ENCODE data around the gene PKN1. TPM values are rescaled to one million over a fixed set of nuclear protein-coding genes. Genes with fewer than 3 reads are reported as not detected.

PKN1 gene
- total and polyA plus RNA-seq, 5 experiments from 2014 or later = 45.5 to 200 (median 96.6) TPM

- peaks cover 0 to 3% (median 0%) of the 10 kb centered on the region in 9 donors for H3K9me3 Mint-ChIP-seq
- peaks cover 11 to 48% (median 25%) of the 10 kb centered on the region in 3 donors for H3K36me3 Mint-ChIP-seq
- peak overlapping the region; percentile 92 to 98 (median 94) for H3K4me3 Mint-ChIP-seq
- POLR2A ChIA-PET = interaction anchor here (0.7 to 13.2 kb wide), 9 partner anchors 7 to 265 kb away, joined by 3 to 609 read pairs (median 4); partner anchors contain the start of genes GIPC1 and TECR
- peak in 3 of 10 donors; percentile 29 to 63 (median 34) for DNase-seq
- ATAC-seq = no peak
- no peaks in the 10 kb centered on the region for H3K27me3 Mint-ChIP-seq
- H3K27ac Mint-ChIP-seq = peak overlapping the region; percentile 84 to 97 (median 91)
- H3K4me1 Mint-ChIP-seq = peaks cover 30 to 67% (median 58%) of the 10 kb centered on the region in 4 donors
Observed at GRCh38 chr19:14514215-14514863, 81.2 kb downstream of the PKN1 start.

- peak overlapping the region; percentile 92 to 98 (median 94) for H3K4me3 Mint-ChIP-seq
- DNase-seq = no peak
- H3K27me3 Mint-ChIP-seq = no peaks in the 10 kb centered on the region
- POLR2A ChIA-PET = interaction anchor here (0.7 to 13.2 kb wide), 9 partner anchors 8 to 42 kb away, joined by 3 to 609 read pairs (median 23); partner anchors contain the start of genes GIPC1, PTGER1 and TECR
- peaks cover 11 to 48% (median 25%) of the 10 kb centered on the region in 3 donors for H3K36me3 Mint-ChIP-seq
- H3K9me3 Mint-ChIP-seq = peaks cover 0 to 3% (median 0%) of the 10 kb centered on the region in 9 donors
- peaks cover 35 to 70% (median 64%) of the 10 kb centered on the region in 4 donors for H3K4me1 Mint-ChIP-seq
- peak overlapping the region; percentile 89 to 97 (median 94) for H3K27ac Mint-ChIP-seq
- ATAC-seq = no peak
Observed at GRCh38 chr19:14515501-14516047, 82.5 kb downstream of the PKN1 start.

GRCh38 chr19:14516048-14516534 lies 83.0 kb downstream of the PKN1 start:
- Mint-ChIP-seq H3K36me3 (peaks cover 11 to 48% (median 25%) of the 10 kb centered on the region in 3 donors), H3K27ac (peak overlapping the region; percentile 89 to 97 (median 94)), H3K4me1 (peaks cover 35 to 65% (median 63%) of the 10 kb centered on the region in 4 donors), H3K4me3 (peak overlapping the region; percentile 92 to 98 (median 94)), H3K9me3 (peaks cover 0 to 3% (median 0%) of the 10 kb centered on the region in 9 donors), H3K27me3 (no peaks in the 10 kb centered on the region)
- ATAC-seq (no peak), DNase-seq (peak in 1 of 10 donors; percentile 65)
- POLR2A ChIA-PET = interaction anchor here (0.7 to 13.2 kb wide), 8 partner anchors 8 to 43 kb away, joined by 3 to 609 read pairs (median 30); partner anchors contain the start of genes GIPC1, PTGER1 and TECR

GRCh38 chr19:14516746-14517438 lies 83.8 kb downstream of the PKN1 start:
- DNase-seq (peak in 4 of 10 donors; percentile 31 to 51 (median 44)), ATAC-seq (no peak)
- Mint-ChIP-seq H3K36me3 (peaks cover 11 to 48% (median 25%) of the 10 kb centered on the region in 3 donors), H3K4me1 (peaks cover 37 to 69% (median 67%) of the 10 kb centered on the region in 4 donors), H3K4me3 (peak overlapping the region; percentile 92 to 98 (median 94)), H3K9me3 (peaks cover 0 to 3% (median 0%) of the 10 kb centered on the region in 9 donors), H3K27ac (peak overlapping the region; percentile 89 to 97 (median 94)), H3K27me3 (no peaks in the 10 kb centered on the region)
- POLR2A ChIA-PET = interaction anchor here (0.6 to 13.2 kb wide), 26 partner anchors 9 to 631 kb away, joined by 3 to 609 read pairs (median 5); partner anchors contain the start of genes ASF1B, GIPC1, NDUFB7 and PTGER1

DNA sequence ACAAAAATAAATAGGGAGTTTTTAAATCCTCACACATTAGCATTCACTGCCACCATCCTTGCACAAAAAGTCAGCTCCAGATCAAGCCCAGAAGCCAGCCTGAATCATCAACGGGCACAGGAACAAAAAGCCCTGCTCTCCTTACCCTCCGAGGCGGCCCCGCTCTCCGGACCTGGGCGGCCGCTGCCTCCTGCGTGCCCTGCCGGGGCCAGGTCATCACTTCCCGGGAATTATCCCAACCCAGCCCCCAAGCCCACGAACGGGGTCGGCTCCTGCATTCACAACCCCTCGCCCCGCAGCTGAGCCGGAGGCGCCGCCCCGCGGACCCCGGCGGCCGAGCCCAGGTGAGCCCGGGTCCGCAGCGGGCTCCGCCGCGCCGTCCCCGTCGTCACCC lies 84.3 kb downstream of the PKN1 start:
- Mint-ChIP-seq H3K9me3 (peaks cover 0 to 3% (median 0%) of the 10 kb centered on the region in 9 donors), H3K4me1 (peaks cover 41 to 74% (median 72%) of the 10 kb centered on the region in 4 donors), H3K4me3 (peak overlapping the region; percentile 92 to 99 (median 94)), H3K27me3 (no peaks in the 10 kb centered on the region), H3K36me3 (peaks cover 11 to 48% (median 25%) of the 10 kb centered on the region in 3 donors), H3K27ac (peak overlapping the region; percentile 89 to 97 (median 94))
- ATAC-seq (no peak), DNase-seq (peak in 3 of 10 donors; percentile 31 to 65 (median 42))
- POLR2A ChIA-PET = interaction anchor here (0.6 to 13.2 kb wide), 27 partner anchors 8 to 631 kb away, joined by 3 to 609 read pairs (median 5); partner anchors contain the start of genes ASF1B, DDX39A, GIPC1 and NDUFB7

DNA sequence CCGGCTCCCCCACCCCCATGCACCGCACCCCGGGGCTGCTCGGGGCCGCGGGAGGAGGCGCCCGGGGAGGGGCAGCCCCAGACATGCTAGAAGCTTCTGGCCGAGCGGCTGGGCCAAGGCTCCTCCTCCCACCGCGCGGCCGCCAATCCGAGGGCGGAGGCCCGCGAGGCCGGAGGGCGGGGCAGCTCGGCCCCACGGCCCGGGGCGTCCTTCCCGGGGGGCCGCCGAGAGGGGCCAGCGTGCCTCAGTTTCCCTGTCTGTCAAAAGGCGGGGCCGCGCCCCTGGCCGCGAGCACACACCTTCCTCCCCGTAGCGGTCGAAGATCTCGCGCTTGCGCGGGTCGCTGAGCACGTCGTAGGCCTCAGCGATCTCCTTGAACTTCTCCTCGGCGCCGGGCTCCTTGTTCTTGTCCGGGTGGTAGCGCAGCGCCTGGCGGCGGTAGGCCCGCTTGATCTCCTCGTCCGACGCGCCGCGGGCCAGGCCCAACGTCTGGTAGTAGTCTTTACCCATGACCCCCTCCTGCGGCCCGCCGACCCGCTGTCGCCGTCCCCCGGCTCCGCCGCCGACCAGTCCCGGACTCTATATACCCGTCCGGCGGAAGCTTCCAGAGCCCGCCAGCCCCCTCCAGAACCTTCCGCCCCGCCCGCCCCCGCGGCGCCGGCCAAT lies 84.9 kb downstream of the PKN1 start, which contains the start of gene DNAJB1:
DNAJB1 (minus strand) TSS at position 558 of the 666 bp plus-strand sequence; CDS start at position 510, 48 bp downstream.
- POLR2A ChIA-PET = interaction anchor here (0.6 to 13.2 kb wide), 40 partner anchors 8 to 1725 kb away, joined by 3 to 609 read pairs (median 5); partner anchors contain the start of genes ADGRE5, ASF1B, DDX39A and GIPC1
- ATAC-seq (peak; percentile 38 to 56), DNase-seq (peak in 7 of 10 donors; percentile 45 to 80 (median 59))
- peak within 1 kb of the TSS; percentile 91 to 99 (median 99) for H3K27ac Mint-ChIP-seq
- H3K27me3 Mint-ChIP-seq = no peaks in the 10 kb centered on the region
- H3K36me3 Mint-ChIP-seq = peaks cover 11 to 47% (median 25%) of the 10 kb centered on the region in 3 donors
- H3K4me1 Mint-ChIP-seq = peaks cover 45 to 80% (median 75%) of the 10 kb centered on the region in 4 donors
- peak within 1 kb of the TSS; percentile 93 to 99 (median 96) for H3K4me3 Mint-ChIP-seq
- peaks cover 0 to 3% (median 0%) of the 10 kb centered on the region in 9 donors for H3K9me3 Mint-ChIP-seq

DNA sequence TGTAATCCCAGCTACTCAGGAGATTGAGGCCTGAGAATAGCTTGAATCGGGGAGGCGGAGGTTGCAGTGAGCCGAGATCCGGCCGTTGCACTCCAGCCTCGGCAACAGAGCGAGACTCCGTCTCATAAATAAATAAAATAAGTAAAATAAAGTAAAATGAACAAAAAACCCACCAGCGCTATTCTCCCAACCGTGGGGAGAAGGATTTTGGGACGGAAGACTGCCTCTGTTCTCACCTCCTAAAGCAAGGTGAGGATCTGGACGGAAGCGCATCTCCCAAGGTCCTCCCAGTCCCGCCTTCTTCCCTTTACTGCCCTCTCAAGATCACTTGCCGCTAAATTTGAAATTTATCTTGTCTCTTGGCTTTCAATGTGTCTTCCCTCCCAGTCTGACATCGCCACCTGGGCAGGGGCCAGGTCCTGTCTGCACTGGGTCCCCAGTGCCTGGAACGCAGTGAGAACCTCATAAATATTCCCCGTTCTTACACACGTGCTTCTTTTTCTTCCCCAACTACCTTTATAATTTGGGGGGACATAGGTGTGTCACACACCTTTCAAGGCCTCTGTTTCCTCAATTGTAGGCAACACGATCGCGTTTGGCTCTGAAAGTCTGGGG lies 86.2 kb downstream of the PKN1 start:
- H3K27me3 Mint-ChIP-seq = no peaks in the 10 kb centered on the region
- H3K4me1 Mint-ChIP-seq = peaks cover 42 to 80% (median 78%) of the 10 kb centered on the region in 4 donors
- peak overlapping the region; percentile 80 to 99 (median 92) for H3K4me3 Mint-ChIP-seq
- DNase-seq = no peak
- H3K27ac Mint-ChIP-seq = peak overlapping the region; percentile 91 to 99 (median 99)
- POLR2A ChIA-PET = interaction anchor here (1.3 to 13.2 kb wide), 11 partner anchors 12 to 138 kb away, joined by 4 to 609 read pairs (median 8); partner anchors contain the start of genes ADGRE5, GIPC1, NDUFB7 and TECR
- no peak for ATAC-seq
- H3K9me3 Mint-ChIP-seq = peaks cover 0 to 3% (median 0%) of the 10 kb centered on the region in 9 donors
- peaks cover 11 to 34% (median 25%) of the 10 kb centered on the region in 3 donors for H3K36me3 Mint-ChIP-seq

DNA sequence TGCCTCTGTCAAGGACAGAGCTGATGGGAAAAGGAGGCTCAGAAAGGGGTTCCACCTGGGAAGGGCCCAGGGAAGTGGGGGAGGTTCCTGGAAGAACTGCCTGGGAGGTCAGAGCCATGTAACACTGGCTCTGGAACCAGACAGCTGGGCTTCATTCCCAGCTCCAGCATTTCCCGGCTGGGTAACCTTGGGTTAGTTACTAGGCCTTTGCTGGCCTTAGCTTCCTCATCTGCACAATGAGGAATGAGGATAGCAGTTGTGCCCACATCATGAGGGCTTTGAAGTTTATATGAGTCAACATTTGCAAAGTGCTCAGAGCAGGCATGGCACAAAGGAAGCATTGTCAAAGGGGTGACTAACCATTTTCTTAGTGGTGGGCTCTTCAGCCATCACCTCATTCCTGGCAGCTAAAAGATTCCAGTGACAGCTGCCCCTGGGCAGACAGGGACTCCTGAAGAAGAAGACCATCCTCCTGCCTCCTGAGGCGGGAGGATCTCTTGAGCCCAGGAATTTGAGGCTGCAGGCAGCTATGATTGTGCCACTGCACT lies 86.8 kb downstream of the PKN1 start:
- no peaks in the 10 kb centered on the region for H3K27me3 Mint-ChIP-seq
- peak overlapping the region; percentile 9 to 99 (median 80) for H3K4me3 Mint-ChIP-seq
- POLR2A ChIA-PET = interaction anchor here (1.3 to 13.2 kb wide), 7 partner anchors 12 to 138 kb away, joined by 4 to 609 read pairs (median 13); partner anchors contain the start of genes ADGRE5, GIPC1 and TECR
- H3K27ac Mint-ChIP-seq = peak overlapping the region; percentile 91 to 99 (median 99)
- no peak for ATAC-seq
- peaks cover 0 to 3% (median 0%) of the 10 kb centered on the region in 9 donors for H3K9me3 Mint-ChIP-seq
- no peak for DNase-seq
- H3K36me3 Mint-ChIP-seq = peaks cover 11 to 28% (median 20%) of the 10 kb centered on the region in 3 donors
- H3K4me1 Mint-ChIP-seq = peaks cover 36 to 75% (median 74%) of the 10 kb centered on the region in 4 donors

DNA sequence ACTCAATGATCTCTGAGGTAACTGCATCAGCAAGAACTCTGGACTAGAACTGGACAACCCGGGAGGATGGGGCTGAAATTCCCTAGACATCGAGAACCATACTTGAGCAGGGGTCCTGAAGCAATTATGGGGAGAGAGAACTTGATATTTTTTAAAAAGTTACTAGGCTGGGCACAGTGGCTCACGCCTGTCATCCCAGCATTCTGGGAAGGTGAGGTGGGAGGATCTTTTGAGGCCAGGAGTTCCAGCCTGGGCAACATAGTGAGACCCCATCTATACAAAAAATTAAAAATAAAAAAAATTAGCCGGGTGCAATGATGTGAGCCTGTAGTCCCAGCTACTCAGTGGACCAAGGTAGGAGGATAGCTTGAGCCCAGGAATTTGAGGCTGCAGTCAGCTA lies 87.4 kb downstream of the PKN1 start:
- H3K4me1 Mint-ChIP-seq = peaks cover 33 to 74% (median 71%) of the 10 kb centered on the region in 4 donors
- peaks cover 0 to 3% (median 0%) of the 10 kb centered on the region in 9 donors for H3K9me3 Mint-ChIP-seq
- no peaks in the 10 kb centered on the region for H3K27me3 Mint-ChIP-seq
- no peak for DNase-seq
- peak overlapping the region; percentile 91 to 99 (median 99) for H3K27ac Mint-ChIP-seq
- POLR2A ChIA-PET = interaction anchor here (1.3 to 13.2 kb wide), 6 partner anchors 12 to 48 kb away, joined by 4 to 609 read pairs (median 18); partner anchors contain the start of genes GIPC1 and TECR
- peaks cover 11 to 22% (median 15%) of the 10 kb centered on the region in 3 donors for H3K36me3 Mint-ChIP-seq
- no peak for ATAC-seq
- peak overlapping the region in 8 of 10 donors; percentile 48 to 96 (median 78) for H3K4me3 Mint-ChIP-seq

Data from naive thymus-derived CD8-positive, alpha-beta T cell (primary cell).